Esophagus muscularis mucosa (tissue), 4 donors: ENCODE data around the gene SH3BP4. TPM values are rescaled to one million over a fixed set of nuclear protein-coding genes. Genes with fewer than 3 reads are reported as not detected.

Experiments
- DNase-seq: peaks from one replicate; pipeline ENCODE4 v3.0.0-alpha.2; 2017; ENCODE audit errors: extremely low spot score
- H3K27ac ChIP-seq, 4 donors: fragments of 200-600 bp; sonication (generic); replicated peaks in 1 of 4; 1 replicate in 3 of 4; 2 replicates in 1 of 4; pipeline ENCODE4 v1.5.1; 2016 to 2019; ENCODE audit warnings: mild to moderate bottlenecking in 1 of 4
- H3K27me3 ChIP-seq, 4 donors: fragments of 200-600 bp; sonication (generic); one replicate each; pipeline versions ENCODE4 v1.5.1 to v1.6.0; 2016 to 2019
- H3K36me3 ChIP-seq, 4 donors: fragments of 200-600 bp; sonication (generic); one replicate each; pipeline ENCODE4 v1.5.1; 2016 to 2019
- H3K4me1 ChIP-seq, 4 donors: fragments of 200-600 bp; sonication (generic); one replicate each; pipeline ENCODE4 v1.5.1; 2016 to 2019
- H3K4me3 ChIP-seq, 4 donors: fragments of 200-600 bp; sonication (generic); 1 replicate in 2 of 4; 2 replicates in 2 of 4; pipeline ENCODE4 v1.5.1; 2016 to 2019; ENCODE audit warnings: mild to moderate bottlenecking in 4 of 4, moderate library complexity in 1 of 4
- H3K9me3 ChIP-seq, 4 donors: fragments of 200-600 bp; sonication (generic); 1 replicate in 3 of 4; 2 replicates in 1 of 4; pipeline ENCODE4 v1.5.1; 2016 to 2019
- CTCF ChIP-seq, 3 experiments: fragments of 200-600 bp in 2 of 3; fragments of 450-650 bp in 1 of 3; sonication (generic) in 2 of 3; IDR thresholded peaks; one replicate each; pipeline ENCODE4 v1.5.1; 2017 to 2019; ENCODE audit warnings: antibody characterized with exemption in 3 of 3, mild to moderate bottlenecking in 2 of 3, moderate library complexity in 1 of 3
- EP300 ChIP-seq: sonication (generic); formaldehyde crosslinking; IDR thresholded peaks from one replicate; pipeline ENCODE4 v1.6.1; 2017; ENCODE audit warnings: antibody characterized with exemption
- POLR2A ChIP-seq: fragments of 450-650 bp; IDR thresholded peaks from one replicate; pipeline ENCODE4 v1.6.1; 2017; ENCODE audit warnings: antibody characterized with exemption, moderate library complexity, mild to moderate bottlenecking, low read depth
- POLR2AphosphoS5 ChIP-seq, 2 donors: sonication (generic); formaldehyde crosslinking; IDR thresholded peaks; one replicate each; pipeline ENCODE4 v1.6.1; 2017; ENCODE audit warnings: antibody characterized with exemption in 2 of 2
- WGBS: methylation state at CpG from one replicate; pipeline ENCODE4 v1.1.5; 2018; 5-methylcytosine and 5-hydroxymethylcytosine counted together
- intact Hi-C: fragments of 100-400 bp; cut with DNase I; formaldehyde crosslinking; loops from one replicate; pipeline ENCODE4 v1.15.1; 2023
- total RNA-seq, 4 donors: library from RNA; depleted of rRNA; stranded (reverse); fragments of >200 nt; gene quantifications; one replicate each; pipeline versions ENCODE4 v1.1.0 to v1.2.1, GENCODE V29; 2016

The SH3BP4 gene
- total RNA-seq, 4 donors from 2014 or later = 25.3 to 63.1 (median 48.4) TPM

GRCh38 chr2:234964631-234965461 lies 13.0 kb downstream of the SH3BP4 start:
- intact Hi-C loops = no loop called here
- peaks cover 13 to 40% (median 34%) of the 10 kb centered on the region in 4 donors for H3K4me1 ChIP-seq
- no peak overlapping the region for H3K27ac ChIP-seq
- H3K36me3 ChIP-seq = no peaks in the 10 kb centered on the region
- H3K9me3 ChIP-seq = no peaks in the 10 kb centered on the region
- no peak overlapping the region for H3K4me3 ChIP-seq
- TF ChIP-seq EP300 (no peak), CTCF (IDR thresholded peaks at IDR 0.05) (no peak), POLR2A (no peak), POLR2AphosphoS5 (IDR thresholded peaks at IDR 0.05) (no peak)
- 72% methylated on average over 16 of the region's 18 CpGs for WGBS
- H3K27me3 ChIP-seq = no peaks in the 10 kb centered on the region
- DNase-seq = no peak

GRCh38 chr2:234966340-234966739 lies 14.5 kb downstream of the SH3BP4 start:
- WGBS = 78% methylated on average over 6 of the region's 6 CpGs
- intact Hi-C loops = no loop called here
- no peak for DNase-seq
- H3K27ac ChIP-seq = no peak overlapping the region
- no peaks in the 10 kb centered on the region for H3K9me3 ChIP-seq
- no peak for TF ChIP-seq CTCF (IDR thresholded peaks at IDR 0.05)
- TF ChIP-seq POLR2A = no peak
- TF ChIP-seq POLR2AphosphoS5 (IDR thresholded peaks at IDR 0.05) = no peak
- TF ChIP-seq EP300 = no peak
- no peak overlapping the region for H3K4me3 ChIP-seq
- H3K36me3 ChIP-seq = no peaks in the 10 kb centered on the region
- peaks cover 7 to 40% (median 36%) of the 10 kb centered on the region in 4 donors for H3K4me1 ChIP-seq
- no peaks in the 10 kb centered on the region for H3K27me3 ChIP-seq

GRCh38 chr2:234967201-234967869 lies 15.5 kb downstream of the SH3BP4 start:
- TF ChIP-seq POLR2A (no peak), EP300 (no peak), CTCF (IDR thresholded peaks at IDR 0.05) (no peak), POLR2AphosphoS5 (IDR thresholded peaks at IDR 0.05) (no peak)
- Histone ChIP-seq H3K27ac (no peak overlapping the region), H3K4me3 (no peak overlapping the region), H3K9me3 (no peaks in the 10 kb centered on the region), H3K36me3 (no peaks in the 10 kb centered on the region), H3K4me1 (peaks cover 4 to 40% (median 36%) of the 10 kb centered on the region in 4 donors), H3K27me3 (no peaks in the 10 kb centered on the region)
- intact Hi-C loops = no loop called here
- DNase-seq = no peak
- WGBS = 93% methylated on average over 13 of the region's 14 CpGs

- Histone ChIP-seq H3K4me1 (peaks cover 4 to 44% (median 36%) of the 10 kb centered on the region in 4 donors), H3K9me3 (no peaks in the 10 kb centered on the region), H3K36me3 (no peaks in the 10 kb centered on the region), H3K27me3 (no peaks in the 10 kb centered on the region), H3K27ac (no peak overlapping the region), H3K4me3 (no peak overlapping the region)
- no peak for DNase-seq
- TF ChIP-seq POLR2AphosphoS5 (IDR thresholded peaks at IDR 0.05) (no peak), CTCF (IDR thresholded peaks at IDR 0.05) (no peak), POLR2A (no peak), EP300 (no peak)
- 94% methylated on average over 5 of the region's 5 CpGs for WGBS
- intact Hi-C loops = no loop called here
Observed at GRCh38 chr2:234967870-234968208, 16.0 kb downstream of the SH3BP4 start.
